GM23338 (cell line): ENCODE measurements around the gene MYOF. TPM values are rescaled to one million over a fixed set of nuclear protein-coding genes. Genes with fewer than 3 reads are reported as not detected.

ENCODE experiments used
- ATAC-seq: fragments of 200-7000 bp; cut with Tn5 transposase; 3 replicates; pipeline ENCODE4 v1.9.1; 2020
- DNase-seq: peaks from one replicate; pipeline ENCODE4 v3.0.0-alpha.2; 2015; ENCODE audit warnings: low spot score
- H2AFZ ChIP-seq: fragments of 200-600 bp; sonication (generic); 2 replicates; pipeline ENCODE4 v1.8.0; 2016; ENCODE audit warnings: antibody characterized with exemption, mild to moderate bottlenecking, moderate library complexity
- H3F3A ChIP-seq: fragments of 200-600 bp; sonication (generic); replicated peaks from 2 replicates; pipeline ENCODE4 v1.8.0; 2017; ENCODE audit warnings: antibody characterized with exemption, mixed run types, low read depth
- H3K27ac ChIP-seq: fragments of 200-600 bp; sonication (generic); 2 replicates; pipeline ENCODE4 v1.6.1; 2016; ENCODE audit warnings: low read depth
- H3K27me3 ChIP-seq: fragments of 200-600 bp; sonication (generic); 2 replicates; pipeline ENCODE4 v1.8.0; 2016; ENCODE audit warnings: mild to moderate bottlenecking, mixed run types, moderate library complexity; ENCODE audit not compliant: insufficient read depth
- H3K36me3 ChIP-seq: fragments of 200-600 bp; sonication (generic); 2 replicates; pipeline ENCODE4 v1.8.0; 2016; ENCODE audit warnings: mild to moderate bottlenecking; ENCODE audit not compliant: insufficient read depth
- H3K4me1 ChIP-seq: fragments of 200-600 bp; sonication (generic); 2 replicates; pipeline ENCODE4 v1.8.0; 2016; ENCODE audit warnings: mild to moderate bottlenecking, moderate library complexity; ENCODE audit not compliant: insufficient read depth
- H3K4me2 ChIP-seq: fragments of 200-600 bp; sonication (generic); 2 replicates; pipeline ENCODE4 v1.7.1; 2017; ENCODE audit warnings: mixed run types
- H3K4me3 ChIP-seq: fragments of 200-600 bp; sonication (generic); 2 replicates; pipeline ENCODE4 v1.6.1; 2016; ENCODE audit warnings: mixed run types
- H3K79me2 ChIP-seq: fragments of 200-600 bp; sonication (generic); replicated peaks from 2 replicates; pipeline ENCODE4 v1.8.0; 2017; ENCODE audit warnings: mild to moderate bottlenecking; ENCODE audit not compliant: insufficient read depth
- H3K9me2 ChIP-seq: fragments of 200-600 bp; sonication (generic); 2 replicates; pipeline ENCODE4 v1.8.0; 2017; ENCODE audit not compliant: insufficient read depth
- H4K20me1 ChIP-seq: fragments of 200-600 bp; sonication (generic); replicated peaks from 2 replicates; pipeline ENCODE4 v1.8.0; 2017; ENCODE audit warnings: mild to moderate bottlenecking; ENCODE audit not compliant: insufficient read depth
- H3K27ac Mint-ChIP-seq: 2 replicates; pipeline ENCODE4 v1.8.0; 2020; ENCODE audit warnings: inconsistent platforms, mild to moderate bottlenecking, moderate library complexity, mixed read lengths
- H3K27me3 Mint-ChIP-seq: 3 replicates; pipeline ENCODE4 v1.8.0; 2022; ENCODE audit warnings: low read depth, mild to moderate bottlenecking, moderate library complexity, mixed read lengths, inconsistent platforms; ENCODE audit not compliant: insufficient read depth, poor library complexity
- H3K36me3 Mint-ChIP-seq: 3 replicates; pipeline ENCODE4 v1.8.0; 2021; ENCODE audit warnings: low read depth, mild to moderate bottlenecking, inconsistent platforms, moderate library complexity, mixed read lengths
- H3K4me1 Mint-ChIP-seq: 3 replicates; pipeline ENCODE4 v1.8.0; 2020; ENCODE audit warnings: mild to moderate bottlenecking, inconsistent platforms, mixed read lengths
- H3K4me3 Mint-ChIP-seq: 3 replicates; pipeline ENCODE4 v1.8.0; 2021; ENCODE audit warnings: moderate library complexity, mild to moderate bottlenecking, inconsistent platforms, mixed read lengths
- H3K9me3 Mint-ChIP-seq: 3 replicates; pipeline ENCODE4 v1.8.0; 2020; ENCODE audit warnings: moderate library complexity, mild to moderate bottlenecking, inconsistent platforms, mixed read lengths
- CREB1 ChIP-seq: fragments of 250-450 bp; sonication (Bioruptor Pico); IDR thresholded peaks from 2 replicates; pipeline ENCODE4 v1.5.0; 2020; ENCODE audit warnings: low read depth, mild to moderate bottlenecking, moderate library complexity
- CTCF ChIP-seq, 2 experiments: fragments of 200-600 bp in 1 of 2; sonication (generic) in 1 of 2; conservative IDR thresholded peaks; 2 replicates each; pipeline versions ENCODE4 v1.5.1 to v1.6.1; 2016 to 2017; ENCODE audit warnings: antibody characterized with exemption in 2 of 2, low read depth in 2 of 2, mild to moderate bottlenecking in 2 of 2, moderate library complexity in 1 of 2
- ETS1 ChIP-seq: IDR thresholded peaks from 2 replicates; pipeline ENCODE4 v1.6.1; 2016; ENCODE audit warnings: antibody characterized with exemption
- EZH2 ChIP-seq: fragments of 200-600 bp; sonication (generic); IDR thresholded peaks from one replicate; pipeline ENCODE4 v1.8.0; 2017; ENCODE audit warnings: antibody characterized with exemption, mild to moderate bottlenecking, low read depth; ENCODE audit not compliant: unreplicated experiment
- EZH2phosphoT487 ChIP-seq: fragments of 200-600 bp; sonication (generic); IDR thresholded peaks from one replicate; pipeline ENCODE4 v1.8.1; 2018; ENCODE audit warnings: antibody characterized with exemption; ENCODE audit not compliant: unreplicated experiment
- JUNB ChIP-seq: IDR thresholded peaks from one replicate; pipeline ENCODE4 v1.6.1; 2016; ENCODE audit warnings: antibody characterized with exemption; ENCODE audit not compliant: unreplicated experiment
- NANOG ChIP-seq: IDR thresholded peaks from 2 replicates; pipeline ENCODE4 v1.6.1; 2016; ENCODE audit warnings: antibody characterized with exemption, borderline replicate concordance
- POLR2AphosphoS5 ChIP-seq: IDR thresholded peaks from 2 replicates; pipeline ENCODE4 v1.6.1; 2016; ENCODE audit warnings: antibody characterized with exemption, low read depth
- REST ChIP-seq: IDR thresholded peaks from one replicate; pipeline ENCODE4 v1.6.1; 2018; ENCODE audit warnings: antibody characterized with exemption; ENCODE audit not compliant: unreplicated experiment
- STAT1 ChIP-seq: IDR thresholded peaks from one replicate; pipeline ENCODE4 v1.6.1; 2016; ENCODE audit warnings: antibody characterized with exemption; ENCODE audit not compliant: unreplicated experiment
- ZNF114 ChIP-seq: fragments of 250-450 bp; sonication (Bioruptor Pico); IDR thresholded peaks from 2 replicates; pipeline ENCODE4 v1.5.0; 2020; ENCODE audit warnings: mild to moderate bottlenecking, moderate library complexity
- ZNF331 ChIP-seq: fragments of 250-450 bp; sonication (Bioruptor Pico); IDR thresholded peaks from 2 replicates; pipeline ENCODE4 v1.5.0; 2020; ENCODE audit warnings: low read depth, mild to moderate bottlenecking, moderate library complexity
- polyA plus RNA-seq: library from polyadenylated mRNA; unstranded; fragments of >200 nt; fragmentation: Nextera tagmentation; extraction: Ambion mirVana; gene quantifications from 2 replicates; pipeline ENCODE4 v1.2.1, GENCODE V29; 2016
- total RNA-seq: library from RNA; depleted of rRNA; stranded (reverse); fragments of >200 nt; shearing (Covaris generic); gene quantifications from 2 replicates; pipeline ENCODE4 v1.2.3, GENCODE V29; 2014
- TF ChIP-seq, protein P1 (sequence below): fragments of 250-450 bp; sonication (Bioruptor Pico); IDR thresholded peaks from 2 replicates; pipeline ENCODE4 v1.5.0; 2020; ENCODE audit warnings: mild to moderate bottlenecking, moderate library complexity

The MYOF gene
- total and polyA plus RNA-seq, 2 experiments from 2014 or later, result 0.82 to 1.4 TPM

GRCh38 chr10:93491602-93492121 is 9.5 kb upstream of the MYOF start:
- Histone ChIP-seq H3F3A (no peaks in the 10 kb centered on the region), H3K27me3 (peaks cover 16% of the 10 kb centered on the region), H3K79me2 (no peaks in the 10 kb centered on the region), H3K4me1 (peaks cover 9% of the 10 kb centered on the region; the same call in 1 of the 2 replicates), H3K4me2 (no peak overlapping the region), H3K9me2 (no peaks in the 10 kb centered on the region), H3K4me3 (no peak overlapping the region), H3K36me3 (no peaks in the 10 kb centered on the region), H4K20me1 (no peaks in the 10 kb centered on the region), H3K27ac (no peak overlapping the region), H2AFZ (no peak overlapping the region)
- no peaks in the 10 kb centered on the region for H3K9me3 Mint-ChIP-seq
- DNase-seq (no peak), ATAC-seq (no peak)
- peaks cover 2% of the 10 kb centered on the region for H3K27me3 Mint-ChIP-seq
- H3K4me1 Mint-ChIP-seq, result no peaks in the 10 kb centered on the region; the same call in 2 of the 3 replicates
- no peaks in the 10 kb centered on the region for H3K36me3 Mint-ChIP-seq
- H3K27ac Mint-ChIP-seq, result no peak overlapping the region
- TF ChIP-seq ETS1 (no peak), CTCF (conservative IDR thresholded peaks at IDR 0.05; ENCODE audit: low read depth in 2 of 2) (no peak), CREB1 (CRISPR knock-in tag) (no peak), EZH2phosphoT487 (no peak), ZNF114 (CRISPR knock-in tag) (no peak), POLR2AphosphoS5 (no peak), JUNB (no peak), REST (no peak), ZNF331 (CRISPR knock-in tag) (no peak), EZH2 (no peak), STAT1 (no peak), NANOG (no peak)
- TF ChIP-seq, protein P1, sequence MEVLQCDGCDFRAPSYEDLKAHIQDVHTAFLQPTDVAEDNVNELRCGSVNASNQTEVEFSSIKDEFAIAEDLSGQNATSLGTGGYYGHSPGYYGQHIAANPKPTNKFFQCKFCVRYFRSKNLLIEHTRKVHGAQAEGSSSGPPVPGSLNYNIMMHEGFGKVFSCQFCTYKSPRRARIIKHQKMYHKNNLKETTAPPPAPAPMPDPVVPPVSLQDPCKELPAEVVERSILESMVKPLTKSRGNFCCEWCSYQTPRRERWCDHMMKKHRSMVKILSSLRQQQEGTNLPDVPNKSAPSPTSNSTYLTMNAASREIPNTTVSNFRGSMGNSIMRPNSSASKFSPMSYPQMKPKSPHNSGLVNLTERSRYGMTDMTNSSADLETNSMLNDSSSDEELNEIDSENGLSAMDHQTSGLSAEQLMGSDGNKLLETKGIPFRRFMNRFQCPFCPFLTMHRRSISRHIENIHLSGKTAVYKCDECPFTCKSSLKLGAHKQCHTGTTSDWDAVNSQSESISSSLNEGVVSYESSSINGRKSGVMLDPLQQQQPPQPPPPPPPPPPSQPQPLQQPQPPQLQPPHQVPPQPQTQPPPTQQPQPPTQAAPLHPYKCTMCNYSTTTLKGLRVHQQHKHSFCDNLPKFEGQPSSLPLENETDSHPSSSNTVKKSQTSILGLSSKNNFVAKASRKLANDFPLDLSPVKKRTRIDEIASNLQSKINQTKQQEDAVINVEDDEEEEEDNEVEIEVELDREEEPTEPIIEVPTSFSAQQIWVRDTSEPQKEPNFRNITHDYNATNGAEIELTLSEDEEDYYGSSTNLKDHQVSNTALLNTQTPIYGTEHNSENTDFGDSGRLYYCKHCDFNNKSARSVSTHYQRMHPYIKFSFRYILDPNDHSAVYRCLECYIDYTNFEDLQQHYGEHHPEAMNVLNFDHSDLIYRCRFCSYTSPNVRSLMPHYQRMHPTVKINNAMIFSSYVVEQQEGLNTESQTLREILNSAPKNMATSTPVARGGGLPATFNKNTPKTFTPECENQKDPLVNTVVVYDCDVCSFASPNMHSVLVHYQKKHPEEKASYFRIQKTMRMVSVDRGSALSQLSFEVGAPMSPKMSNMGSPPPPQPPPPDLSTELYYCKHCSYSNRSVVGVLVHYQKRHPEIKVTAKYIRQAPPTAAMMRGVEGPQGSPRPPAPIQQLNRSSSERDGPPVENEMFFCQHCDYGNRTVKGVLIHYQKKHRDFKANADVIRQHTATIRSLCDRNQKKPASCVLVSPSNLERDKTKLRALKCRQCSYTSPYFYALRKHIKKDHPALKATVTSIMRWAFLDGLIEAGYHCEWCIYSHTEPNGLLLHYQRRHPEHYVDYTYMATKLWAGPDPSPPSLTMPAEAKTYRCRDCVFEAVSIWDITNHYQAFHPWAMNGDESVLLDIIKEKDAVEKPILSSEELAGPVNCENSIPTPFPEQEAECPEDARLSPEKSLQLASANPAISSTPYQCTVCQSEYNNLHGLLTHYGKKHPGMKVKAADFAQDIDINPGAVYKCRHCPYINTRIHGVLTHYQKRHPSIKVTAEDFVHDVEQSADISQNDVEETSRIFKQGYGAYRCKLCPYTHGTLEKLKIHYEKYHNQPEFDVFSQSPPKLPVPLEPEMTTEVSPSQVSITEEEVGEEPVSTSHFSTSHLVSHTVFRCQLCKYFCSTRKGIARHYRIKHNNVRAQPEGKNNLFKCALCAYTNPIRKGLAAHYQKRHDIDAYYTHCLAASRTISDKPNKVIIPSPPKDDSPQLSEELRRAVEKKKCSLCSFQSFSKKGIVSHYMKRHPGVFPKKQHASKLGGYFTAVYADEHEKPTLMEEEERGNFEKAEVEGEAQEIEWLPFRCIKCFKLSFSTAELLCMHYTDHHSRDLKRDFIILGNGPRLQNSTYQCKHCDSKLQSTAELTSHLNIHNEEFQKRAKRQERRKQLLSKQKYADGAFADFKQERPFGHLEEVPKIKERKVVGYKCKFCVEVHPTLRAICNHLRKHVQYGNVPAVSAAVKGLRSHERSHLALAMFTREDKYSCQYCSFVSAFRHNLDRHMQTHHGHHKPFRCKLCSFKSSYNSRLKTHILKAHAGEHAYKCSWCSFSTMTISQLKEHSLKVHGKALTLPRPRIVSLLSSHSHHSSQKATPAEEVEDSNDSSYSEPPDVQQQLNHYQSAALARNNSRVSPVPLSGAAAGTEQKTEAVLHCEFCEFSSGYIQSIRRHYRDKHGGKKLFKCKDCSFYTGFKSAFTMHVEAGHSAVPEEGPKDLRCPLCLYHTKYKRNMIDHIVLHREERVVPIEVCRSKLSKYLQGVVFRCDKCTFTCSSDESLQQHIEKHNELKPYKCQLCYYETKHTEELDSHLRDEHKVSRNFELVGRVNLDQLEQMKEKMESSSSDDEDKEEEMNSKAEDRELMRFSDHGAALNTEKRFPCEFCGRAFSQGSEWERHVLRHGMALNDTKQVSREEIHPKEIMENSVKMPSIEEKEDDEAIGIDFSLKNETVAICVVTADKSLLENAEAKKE, result no peak
- no peak overlapping the region for H3K4me3 Mint-ChIP-seq
